Neural cell (in vitro differentiated cells): ENCODE measurements around the gene B3GALNT2. TPM values are rescaled to one million over a fixed set of nuclear protein-coding genes. Genes with fewer than 3 reads are reported as not detected.
"Not testable (repeated sequence)": the region's sequence is repeated elsewhere in the genome, so short reads cannot be mapped to it uniquely, and the experiment has no call there.

Experiments used
- H2AFZ ChIP-seq: fragments of 200-600, 300-800 bp; sonication (generic), shearing (Covaris generic); 2 replicates; pipeline ENCODE4 v1.6.0; 2014; ENCODE audit warnings: low read depth, mild to moderate bottlenecking, antibody characterized with exemption, low read length, moderate library complexity
- H3F3A ChIP-seq: fragments of 200-600 bp; shearing (Covaris generic); 2 replicates; pipeline ENCODE4 v1.6.1; 2016; ENCODE audit warnings: mild to moderate bottlenecking, moderate library complexity, mixed read lengths, antibody characterized with exemption, low read length; ENCODE audit not compliant: insufficient read depth, poor library complexity, severe bottlenecking
- H3K27ac ChIP-seq: fragments of 200-600, 300-800 bp; sonication (generic), shearing (Covaris generic); 2 replicates; pipeline ENCODE4 v1.5.1; 2014; ENCODE audit warnings: mild to moderate bottlenecking, low read length, moderate library complexity
- H3K27me3 ChIP-seq: fragments of 300-800, 200-600 bp; sonication (generic), shearing (Covaris generic); 2 replicates; pipeline ENCODE4 v1.6.0; 2014; ENCODE audit warnings: mild to moderate bottlenecking, low read depth, low read length, moderate library complexity; ENCODE audit not compliant: insufficient read depth
- H3K36me3 ChIP-seq: fragments of 300-800, 200-600 bp; sonication (generic), shearing (Covaris generic); 2 replicates; pipeline ENCODE4 v1.5.1; 2014; ENCODE audit warnings: mild to moderate bottlenecking, antibody characterized with exemption, low read length, moderate library complexity; ENCODE audit not compliant: insufficient read depth
- H3K4me2 ChIP-seq: fragments of 300-800, 200-600 bp; sonication (generic), shearing (Covaris generic); 2 replicates; pipeline ENCODE4 v1.6.0; 2014; ENCODE audit warnings: mild to moderate bottlenecking, low read length
- H3K4me3 ChIP-seq: fragments of 300-800, 200-600 bp; sonication (generic), shearing (Covaris generic); 2 replicates; pipeline ENCODE4 v1.5.1; 2014; ENCODE audit warnings: mild to moderate bottlenecking, low read length, moderate library complexity
- H3K79me2 ChIP-seq: fragments of 200-600 bp; shearing (Covaris generic); replicated peaks from 2 replicates; pipeline ENCODE4 v1.6.0; 2014; ENCODE audit warnings: mild to moderate bottlenecking, low read length, moderate library complexity; ENCODE audit not compliant: insufficient read depth
- H3K9ac ChIP-seq: fragments of 300-800, 200-600 bp; sonication (generic), shearing (Covaris generic); 2 replicates; pipeline ENCODE4 v1.6.1; 2016; ENCODE audit warnings: mild to moderate bottlenecking, low read length, mixed read lengths
- H3K9me2 ChIP-seq: fragments of 200-600 bp; shearing (Covaris generic); 2 replicates; pipeline ENCODE4 v1.6.1; 2016; ENCODE audit warnings: mild to moderate bottlenecking, low read length, mixed read lengths; ENCODE audit not compliant: insufficient read depth
- H3K9me3 ChIP-seq: fragments of 200-600, 300-800 bp; sonication (generic), shearing (Covaris generic); 2 replicates; pipeline ENCODE4 v1.6.1; 2016; ENCODE audit warnings: mild to moderate bottlenecking, mixed run types, low read length, moderate library complexity, mixed read lengths
- H4K20me1 ChIP-seq: fragments of 200-600 bp; shearing (Covaris generic); 2 replicates; pipeline ENCODE4 v1.6.1; 2016; ENCODE audit warnings: mild to moderate bottlenecking, mixed run types; ENCODE audit not compliant: insufficient read depth
- CTCF ChIP-seq: fragments of 450-650 bp; IDR thresholded peaks from 2 replicates; pipeline ENCODE4 v1.5.1; 2014; ENCODE audit warnings: antibody characterized with exemption, mild to moderate bottlenecking, moderate library complexity; ENCODE audit not compliant: poor library complexity, severe bottlenecking
- EP300 ChIP-seq: fragments of 450-650 bp; conservative IDR thresholded peaks from 2 replicates; pipeline ENCODE4 v1.6.1; 2014; ENCODE audit warnings: antibody characterized with exemption, mild to moderate bottlenecking, moderate library complexity; ENCODE audit not compliant: poor library complexity, severe bottlenecking
- EZH2 ChIP-seq: fragments of 200-600, 300-800 bp; shearing (Covaris generic), sonication (generic); IDR thresholded peaks from 2 replicates; pipeline ENCODE4 v1.6.1; 2014; ENCODE audit warnings: antibody characterized with exemption, low read length, borderline replicate concordance, mild to moderate bottlenecking; ENCODE audit not compliant: insufficient read depth, poor library complexity, severe bottlenecking
- MXI1 ChIP-seq: fragments of 450-650 bp; conservative IDR thresholded peaks from 2 replicates; pipeline ENCODE4 v1.6.1; 2014; ENCODE audit warnings: antibody characterized with exemption, mild to moderate bottlenecking; ENCODE audit not compliant: poor library complexity, severe bottlenecking
- POLR2AphosphoS5 ChIP-seq: IDR thresholded peaks from 2 replicates; pipeline ENCODE4 v1.6.1; 2012
- RAD21 ChIP-seq: fragments of 450-650 bp; conservative IDR thresholded peaks from 2 replicates; pipeline ENCODE4 v1.6.1; 2014; ENCODE audit warnings: antibody characterized with exemption, mild to moderate bottlenecking, moderate library complexity
- REST ChIP-seq: IDR thresholded peaks from 2 replicates; pipeline ENCODE4 v1.6.1; 2012; ENCODE audit warnings: borderline replicate concordance
- SMC3 ChIP-seq: fragments of 450-650 bp; conservative IDR thresholded peaks from 2 replicates; pipeline ENCODE4 v1.6.1; 2014; ENCODE audit warnings: antibody characterized with exemption, mild to moderate bottlenecking, moderate library complexity; ENCODE audit not compliant: poor library complexity
- TAF1 ChIP-seq: IDR thresholded peaks from 2 replicates; pipeline ENCODE4 v1.6.1; 2012; ENCODE audit warnings: low read depth
- polyA plus RNA-seq: library from polyadenylated mRNA; depleted of rRNA; stranded (reverse); fragments of >200 nt; gene quantifications from 2 replicates; pipeline ENCODE4 v1.2.3, GENCODE V29; 2014

Gene B3GALNT2
- polyA plus RNA-seq, 1 donor from 2014 or later: 29.0 TPM

GRCh38 chr1:235460770-235461169, 43.5 kb downstream of the B3GALNT2 start:
- no peak overlapping the region for H3K9ac ChIP-seq
- no peak overlapping the region for H2AFZ ChIP-seq
- TF ChIP-seq EP300 (no peak), RAD21 (no peak), CTCF (no peak), EZH2 (no peak), MXI1 (no peak), REST (no peak), POLR2AphosphoS5 (no peak), TAF1 (no peak), SMC3 (no peak)
- peaks cover 12% of the 10 kb centered on the region for H3K36me3 ChIP-seq
- no peaks in the 10 kb centered on the region for H3K9me3 ChIP-seq
- H3K4me3 ChIP-seq: no peak overlapping the region
- no peaks in the 10 kb centered on the region for H3K79me2 ChIP-seq
- H3K27me3 ChIP-seq: no peaks in the 10 kb centered on the region
- H3K9me2 ChIP-seq: no peaks in the 10 kb centered on the region
- H4K20me1 ChIP-seq: no peaks in the 10 kb centered on the region
- no peak overlapping the region for H3K27ac ChIP-seq
- H3K4me2 ChIP-seq: no peak overlapping the region
- no peaks in the 10 kb centered on the region for H3F3A ChIP-seq

GRCh38 chr1:235457856-235458255, 46.4 kb downstream of the B3GALNT2 start:
- H3K4me2 ChIP-seq: not testable (repeated sequence)

GRCh38 chr1:235455823-235456222, 48.4 kb downstream of the B3GALNT2 start:
- Histone ChIP-seq H3K27ac (no peak overlapping the region), H3K27me3 (no peaks in the 10 kb centered on the region), H3F3A (no peaks in the 10 kb centered on the region)

More at GRCh38 chr1:235457856-235458255, 46.4 kb downstream of the B3GALNT2 start:
- not testable (repeated sequence) for H3K36me3 ChIP-seq, H3K9ac ChIP-seq, H4K20me1 ChIP-seq, H3F3A ChIP-seq, H3K27me3 ChIP-seq, H2AFZ ChIP-seq, H3K27ac ChIP-seq, H3K79me2 ChIP-seq, H3K9me2 ChIP-seq, H3K4me3 ChIP-seq, H3K9me3 ChIP-seq

More at GRCh38 chr1:235455823-235456222, 48.4 kb downstream of the B3GALNT2 start:
- H3K9me3 ChIP-seq: no peaks in the 10 kb centered on the region
- no peaks in the 10 kb centered on the region for H4K20me1 ChIP-seq
- no peak overlapping the region for H3K9ac ChIP-seq
- H3K9me2 ChIP-seq: no peaks in the 10 kb centered on the region
- H3K36me3 ChIP-seq: no peaks in the 10 kb centered on the region
- TF ChIP-seq REST (no peak), EP300 (no peak), TAF1 (no peak), CTCF (no peak), POLR2AphosphoS5 (no peak), MXI1 (no peak), RAD21 (no peak), SMC3 (no peak), EZH2 (no peak)
- H3K4me3 ChIP-seq: no peak overlapping the region
- no peaks in the 10 kb centered on the region for H3K79me2 ChIP-seq
- H2AFZ ChIP-seq: no peak overlapping the region
- H3K4me2 ChIP-seq: no peak overlapping the region
